AG04450 (cell line): ENCODE results near the gene TMEM184A. TPM values are rescaled to one million over a fixed set of nuclear protein-coding genes. Genes with fewer than 3 reads are reported as not detected.

ENCODE experiments used
- CTCF ChIA-PET: fragments of 300-600, 350-600 bp; formaldehyde crosslinking; extraction: SDS; loops from one replicate; lab custom pipeline; 2022; ENCODE audit warnings: antibody characterized with exemption, inconsistent platforms; lab: Charles Lee
- POLR2A ChIA-PET: fragments of 350-600 bp; formaldehyde crosslinking; extraction: SDS; loops from one replicate; lab custom pipeline; 2021; ENCODE audit warnings: antibody characterized with exemption, inconsistent platforms; lab: Yijun Ruan, JAX
- DNase-seq: peaks from one replicate; pipeline ENCODE4 v3.0.0-alpha.2; 2011; ENCODE audit warnings: low read depth, low spot score
- H3K27ac ChIP-seq: one replicate; pipeline ENCODE4 v1.5.1; 2012; ENCODE audit warnings: low read depth, low read length, control low read depth
- H3K27me3 ChIP-seq: one replicate; pipeline ENCODE4 v1.6.0; 2012; ENCODE audit warnings: low read length; ENCODE audit not compliant: control insufficient read depth, insufficient read depth
- H3K4me3 ChIP-seq: 2 replicates; pipeline ENCODE4 v1.5.1; 2011; ENCODE audit warnings: mild to moderate bottlenecking, low read depth, low read length, control low read depth
- H3K9me3 ChIP-seq: 2 replicates; pipeline ENCODE4 v1.5.1; 2012; ENCODE audit warnings: low read length; ENCODE audit not compliant: control insufficient read depth, insufficient read depth
- CTCF ChIP-seq: IDR thresholded peaks from 2 replicates; pipeline ENCODE4 v1.5.1; 2011; ENCODE audit warnings: low read depth, low read length, control low read depth, inconsistent platforms
- polyA plus RNA-seq: library from polyadenylated mRNA; depleted of rRNA; stranded (reverse); fragments of >200 nt; gene quantifications from 2 replicates; pipeline ENCODE4 v1.2.3, GENCODE V29; 2011

Gene TMEM184A
- polyA plus RNA-seq, 1 experiment: 0.56 TPM

DNA sequence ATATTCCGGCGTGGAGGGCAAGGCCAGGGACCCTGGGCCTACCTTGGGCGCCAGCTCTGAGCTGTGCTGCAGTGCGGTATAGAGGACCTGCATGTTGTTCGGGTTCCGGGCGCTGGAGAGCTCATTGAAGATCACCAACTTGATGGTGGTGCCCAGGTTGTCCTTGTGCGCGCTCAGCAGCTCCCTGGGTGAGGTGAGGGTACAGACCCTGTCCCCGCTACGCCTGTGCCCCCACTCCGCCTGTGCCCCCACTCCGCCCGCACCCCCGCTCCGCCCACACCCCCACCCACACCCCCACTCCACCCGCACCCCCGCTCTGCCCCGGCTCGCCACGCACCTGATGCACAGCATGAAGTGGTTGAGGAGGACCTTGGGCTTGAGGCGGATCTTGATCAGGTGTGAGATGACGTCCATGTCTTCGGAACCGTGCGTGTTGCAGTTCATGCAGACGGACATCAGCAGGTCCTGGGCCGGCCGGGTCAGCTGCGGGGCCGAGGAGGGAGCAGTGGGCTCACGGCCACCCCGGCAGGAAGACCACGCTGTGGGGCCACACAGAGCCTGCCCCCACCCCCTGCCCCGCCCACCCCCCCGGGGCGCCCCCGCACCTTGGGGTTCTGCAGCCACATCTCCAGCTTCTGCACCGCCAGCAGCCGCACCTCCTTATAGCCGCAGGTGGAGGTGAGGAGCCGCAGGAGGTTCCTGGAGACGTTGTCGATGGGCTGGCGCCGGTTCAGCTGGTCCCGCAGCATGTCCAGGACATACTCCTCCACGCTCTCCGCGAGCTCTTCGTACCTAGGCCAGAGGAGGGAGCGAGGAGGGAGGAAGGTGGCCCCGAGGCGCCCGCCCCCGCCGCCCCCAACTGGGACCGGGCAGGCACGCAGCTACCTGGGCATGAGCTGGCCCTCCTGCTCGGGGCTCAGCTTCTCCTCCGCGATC is 57.4 kb downstream of the TMEM184A start:
- no peak overlapping the region for H3K27ac ChIP-seq
- H3K27me3 ChIP-seq: no peaks in the 10 kb centered on the region
- ChIA-PET CTCF (no interaction called here), POLR2A (no interaction called here)
- no peaks in the 10 kb centered on the region; the same call in 1 of the 2 replicates for H3K9me3 ChIP-seq
- H3K4me3 ChIP-seq: no peak overlapping the region
- no peak for DNase-seq
- TF ChIP-seq CTCF: no peak

- ChIA-PET POLR2A (interaction anchor here (0.7 kb wide), 1 partner anchor 14 kb away, joined by 3 read pairs; no protein-coding TSS in a partner anchor), CTCF (no interaction called here)
- DNase-seq: no peak
- Histone ChIP-seq H3K9me3 (no peaks in the 10 kb centered on the region; the same call in 1 of the 2 replicates), H3K4me3 (no peak overlapping the region), H3K27ac (no peak overlapping the region), H3K27me3 (no peaks in the 10 kb centered on the region)
- no peak for TF ChIP-seq CTCF
Observed at GRCh38 chr7:1497293-1497927, 58.6 kb downstream of the TMEM184A start.

DNA sequence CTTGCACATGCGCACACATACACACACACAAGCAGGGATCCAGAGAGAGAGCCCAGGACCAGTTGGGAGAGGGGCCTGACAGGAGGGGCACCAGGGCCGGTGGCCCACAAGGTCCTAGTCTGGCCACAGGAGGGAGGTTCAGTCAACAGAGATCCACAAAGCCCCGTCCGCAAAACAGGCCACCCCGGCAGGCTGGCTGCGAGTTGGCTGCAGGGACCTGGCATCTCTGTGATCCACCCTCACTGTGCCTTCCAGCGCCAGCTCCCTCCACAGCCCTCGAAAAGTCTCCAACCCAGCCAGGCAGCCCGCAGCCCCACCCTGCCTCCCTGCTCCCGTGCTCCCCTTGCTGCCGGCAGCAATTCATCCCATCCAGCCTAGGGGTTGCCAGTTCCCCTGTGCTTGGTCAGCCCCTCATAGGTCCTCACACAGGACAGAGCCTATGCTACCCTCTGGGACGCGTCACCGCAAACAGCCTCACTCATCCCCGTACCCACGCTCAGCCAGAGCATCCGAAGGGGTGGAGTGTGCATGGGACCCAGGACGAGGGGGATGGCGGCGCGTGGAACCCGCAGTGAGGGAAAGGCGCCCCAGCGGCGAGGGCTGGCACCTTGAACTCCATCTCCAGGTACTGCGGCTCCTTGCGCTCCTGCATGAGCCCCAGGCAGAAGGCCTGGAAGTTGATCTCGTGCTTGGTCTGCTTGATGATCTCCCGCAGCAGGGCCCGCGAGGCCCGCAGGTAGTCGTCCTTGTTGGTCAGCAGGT is 59.3 kb downstream of the TMEM184A start:
- Histone ChIP-seq H3K4me3 (no peak overlapping the region), H3K9me3 (no peaks in the 10 kb centered on the region; the same call in 1 of the 2 replicates), H3K27ac (no peak overlapping the region), H3K27me3 (no peaks in the 10 kb centered on the region)
- ChIA-PET CTCF (no interaction called here), POLR2A (no interaction called here)
- no peak for DNase-seq
- TF ChIP-seq CTCF: no peak

GRCh38 chr7:1495564-1496242 is 60.3 kb downstream of the TMEM184A start:
- TF ChIP-seq CTCF: no peak
- no peak overlapping the region for H3K4me3 ChIP-seq
- no peaks in the 10 kb centered on the region; the same call in 1 of the 2 replicates for H3K9me3 ChIP-seq
- H3K27me3 ChIP-seq: no peaks in the 10 kb centered on the region
- H3K27ac ChIP-seq: no peak overlapping the region
- POLR2A ChIA-PET: no interaction called here
- no peak for DNase-seq
- CTCF ChIA-PET: no interaction called here
